Frontal cortex (tissue), 4 donors: Measurements from ENCODE around the gene DEFB129. TPM values are rescaled to one million over a fixed set of nuclear protein-coding genes. Genes with fewer than 3 reads are reported as not detected.
A peak's percentile ranks its signal among the peaks of the same experiment; 100 is the strongest.
"Not testable (repeated sequence)": the region's sequence is repeated elsewhere in the genome, so short reads cannot be mapped to it uniquely, and the experiment has no call there.

Experiments
- DNase-seq, 2 donors: peaks; one replicate each; pipeline ENCODE4 v3.0.0; 2012; ENCODE audit warnings: low spot score in 2 of 2
- FAIRE-seq: peaks from 2 replicates; lab custom pipeline; 2012; peaks lifted over from hg19 to GRCh38; lab: Jason Lieb, UNC
- total RNA-seq: library from RNA; depleted of rRNA; stranded (reverse); fragments of >200 nt; gene quantifications from one replicate; pipeline ENCODE4 v1.2.3, GENCODE V29; 2014
- donor health status: control.
- donor health status: control.
- donor health status: control.

Gene DEFB129
- total RNA-seq, result not detected

- DNase-seq, result no peak
- FAIRE-seq, result no peak
These were observed at the start of gene DEFB129 for GRCh38 chr20:226958-227357. Gene DEFB129 (plus strand): TSS chr20:227258. CDS start chr20:227289, 31 bp downstream.

DNA sequence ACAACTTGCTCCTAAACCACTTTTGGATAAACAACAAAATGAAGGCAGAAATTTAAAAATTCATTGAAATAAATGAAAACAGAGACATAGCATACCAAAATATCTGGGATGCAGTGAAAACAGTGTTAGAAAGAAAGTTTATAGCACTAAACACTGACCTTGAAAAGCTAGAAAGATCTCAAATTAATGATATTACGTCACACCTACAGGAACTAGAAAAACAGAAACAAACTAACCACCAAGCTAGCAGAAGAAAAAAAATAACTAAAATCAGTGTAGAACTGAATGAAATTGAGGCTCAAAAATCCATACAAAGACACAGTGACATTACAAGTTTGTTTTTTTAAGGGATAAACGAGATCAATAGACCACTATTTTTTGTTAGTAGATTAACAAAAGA lies 42.8 kb upstream of the DEFB129 start:
- DNase-seq (no peak), FAIRE-seq (no peak)

GRCh38 chr20:187733-188132 lies 39.3 kb upstream of the DEFB129 start:
- FAIRE-seq (no peak), DNase-seq (no peak)

- no peak for FAIRE-seq
- DNase-seq, result no peak
These were observed 37.4 kb upstream of the DEFB129 start, which contains the start of gene DEFB128 for GRCh38 chr20:189611-190010. Gene DEFB128 (minus strand): TSS chr20:189711. CDS start chr20:189623, 88 bp downstream.

GRCh38 chr20:198225-198624 lies 28.8 kb upstream of the DEFB129 start:
- FAIRE-seq, result no peak
- no peak for DNase-seq

- no peak for FAIRE-seq
- no peak for DNase-seq
These were observed 27.1 kb upstream of the DEFB129 start for GRCh38 chr20:199996-200395.

- not testable (repeated sequence) for DNase-seq, FAIRE-seq
These were observed 23.4 kb upstream of the DEFB129 start for GRCh38 chr20:203630-204029.

DNA sequence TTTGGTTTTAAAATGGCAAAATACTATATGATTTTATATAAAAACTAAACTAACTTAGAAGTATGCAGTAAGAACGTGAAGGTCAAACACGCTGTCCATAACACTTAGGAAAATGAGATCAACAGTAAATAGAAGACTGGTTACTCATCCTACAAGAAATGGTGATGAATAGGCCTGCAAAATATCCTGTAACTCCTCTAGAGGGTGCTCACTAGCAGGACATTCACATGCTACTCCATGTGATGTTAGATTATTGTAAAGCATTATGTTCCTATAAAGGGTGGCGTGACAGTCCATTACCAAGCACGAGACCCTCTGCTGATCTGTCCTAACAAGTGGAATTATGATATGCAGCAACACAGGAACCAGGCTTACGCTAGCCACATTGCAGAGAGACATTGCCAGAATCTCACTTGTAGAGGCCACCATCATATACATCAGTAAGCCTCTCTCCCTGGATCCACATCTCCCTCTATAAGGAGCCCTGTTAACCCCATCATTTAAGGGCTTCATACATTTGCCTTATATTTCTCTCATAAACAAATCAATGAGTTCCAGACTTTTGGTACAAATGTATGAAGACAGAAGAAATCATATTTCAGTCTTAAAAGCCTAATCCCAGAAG lies 18.0 kb upstream of the DEFB129 start:
- peak; percentile 54 for FAIRE-seq
- peak in 1 of 2 donors; percentile 9 for DNase-seq

DNA sequence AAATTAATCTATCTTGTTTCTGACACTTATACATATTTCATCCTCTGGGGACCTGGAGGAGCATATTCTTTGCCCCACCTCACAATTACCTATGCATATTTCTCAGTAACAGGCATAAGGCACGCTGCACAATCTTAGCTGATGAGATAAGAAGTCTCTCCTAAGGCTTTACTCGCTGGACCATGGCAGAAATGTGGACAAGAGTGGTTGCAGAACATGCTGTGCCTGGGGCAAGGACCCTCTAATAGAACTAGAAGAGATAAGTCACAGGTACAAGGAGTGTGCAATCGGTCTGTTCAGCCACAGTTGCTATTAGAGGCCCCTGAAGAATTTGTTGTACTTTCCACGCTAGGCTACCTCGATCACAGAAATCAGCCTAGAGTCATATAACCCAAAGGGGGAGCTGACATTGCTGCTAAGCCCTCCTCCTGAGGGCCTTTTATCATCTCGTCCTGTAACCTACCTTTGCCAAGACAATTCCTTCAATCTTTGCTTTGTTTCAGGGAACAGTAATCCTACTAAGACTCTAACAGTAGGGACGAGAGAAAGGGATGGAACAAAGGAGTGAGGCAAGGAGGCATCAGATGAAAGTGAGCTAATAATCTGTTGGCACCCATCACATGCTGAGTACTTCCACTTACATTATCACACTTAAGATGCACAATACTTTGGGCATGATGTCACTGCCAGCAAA lies 16.1 kb upstream of the DEFB129 start:
- FAIRE-seq, result no peak

DNA sequence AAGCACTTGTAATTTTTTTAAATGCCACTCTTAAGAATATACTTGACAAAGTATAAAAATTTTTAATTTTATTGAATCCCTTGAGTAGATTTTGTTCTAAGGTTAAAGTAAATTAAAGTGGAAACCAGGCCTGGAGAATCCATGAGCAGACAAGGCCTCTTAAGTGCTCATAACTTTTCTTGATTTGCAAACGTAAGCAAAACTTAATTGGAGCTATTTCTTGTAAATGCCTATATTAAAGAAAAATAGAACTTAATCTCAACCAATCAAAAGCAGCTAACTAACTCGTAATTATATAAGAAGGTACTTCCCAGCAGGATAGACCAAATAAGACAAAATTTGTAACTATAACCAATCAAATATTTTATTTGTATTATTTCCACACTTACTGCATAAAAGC lies 12.7 kb upstream of the DEFB129 start:
- no peak for FAIRE-seq
- no peak for DNase-seq

More for the DNA sequence above, 16.1 kb upstream of the DEFB129 start:
- DNase-seq, result no peak

DNA sequence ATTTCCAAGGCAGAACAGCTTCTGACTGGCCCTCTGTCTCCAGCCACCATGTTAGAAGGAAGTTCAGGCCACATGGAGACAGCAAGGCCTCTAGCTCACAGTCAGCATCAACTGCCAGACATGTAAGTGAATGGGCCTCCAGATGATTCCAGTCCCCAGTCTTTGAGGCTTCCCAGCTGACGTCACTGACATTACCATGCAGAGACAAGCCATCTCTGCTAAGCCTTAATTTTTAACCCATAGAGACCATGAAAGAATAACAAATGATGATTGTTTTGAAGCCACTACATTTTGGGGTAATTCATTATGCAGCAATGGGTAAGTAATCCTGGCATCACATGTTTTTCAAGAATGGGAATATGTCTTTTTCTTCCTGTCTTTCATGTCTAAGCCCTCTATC lies 11.3 kb upstream of the DEFB129 start:
- DNase-seq, result no peak
- FAIRE-seq, result no peak

- no peak for DNase-seq
- no peak for FAIRE-seq
These were observed 9.8 kb upstream of the DEFB129 start for GRCh38 chr20:217266-217665.

DNA sequence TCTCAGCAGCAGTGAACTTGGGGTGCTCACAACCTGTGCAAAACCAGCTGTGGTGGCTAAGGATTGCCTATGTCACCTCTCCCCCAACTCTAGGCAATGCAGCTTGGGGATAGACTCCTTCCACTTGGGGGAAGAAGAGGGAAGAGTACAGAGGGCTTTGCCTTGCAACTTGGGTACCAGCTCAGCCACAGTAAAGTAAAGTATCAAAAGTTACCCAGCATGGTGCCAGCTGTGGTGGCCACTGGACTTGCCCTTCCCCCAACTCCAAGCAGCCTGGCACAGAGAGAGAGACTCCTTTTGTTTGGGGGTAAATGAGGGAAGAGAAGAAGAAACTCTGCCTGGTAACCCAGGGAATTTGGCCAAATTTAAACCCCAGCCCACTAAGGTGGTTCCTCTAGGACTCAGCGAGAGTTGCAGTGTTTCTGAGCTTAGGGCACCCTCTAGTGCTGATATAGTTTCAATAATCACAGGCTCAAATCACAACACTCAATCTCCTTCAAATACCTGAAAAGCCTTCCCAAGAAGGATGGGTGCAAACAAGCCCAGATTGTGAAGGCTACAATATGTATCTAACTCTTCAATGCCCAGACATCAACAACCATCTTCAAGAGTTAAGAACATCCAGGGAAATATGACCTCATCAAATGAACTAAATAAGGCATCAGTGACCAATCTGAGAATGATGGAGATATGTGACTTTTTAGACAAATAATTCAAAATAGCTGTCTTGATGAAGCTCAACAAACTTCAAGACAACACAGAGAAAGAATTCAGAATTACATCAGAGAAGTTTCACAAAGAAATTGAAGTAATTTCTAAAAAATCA lies 7.6 kb upstream of the DEFB129 start:
- FAIRE-seq, result no peak
- DNase-seq, result peak in 1 of 2 donors; percentile 6

GRCh38 chr20:221258-221830 lies 5.7 kb upstream of the DEFB129 start:
- FAIRE-seq, result no peak

GRCh38 chr20:225879-226278 lies 1.2 kb upstream of the DEFB129 start:
- not testable (repeated sequence) for FAIRE-seq, DNase-seq

More at GRCh38 chr20:221258-221830, 5.7 kb upstream of the DEFB129 start:
- DNase-seq, result no peak

DNA sequence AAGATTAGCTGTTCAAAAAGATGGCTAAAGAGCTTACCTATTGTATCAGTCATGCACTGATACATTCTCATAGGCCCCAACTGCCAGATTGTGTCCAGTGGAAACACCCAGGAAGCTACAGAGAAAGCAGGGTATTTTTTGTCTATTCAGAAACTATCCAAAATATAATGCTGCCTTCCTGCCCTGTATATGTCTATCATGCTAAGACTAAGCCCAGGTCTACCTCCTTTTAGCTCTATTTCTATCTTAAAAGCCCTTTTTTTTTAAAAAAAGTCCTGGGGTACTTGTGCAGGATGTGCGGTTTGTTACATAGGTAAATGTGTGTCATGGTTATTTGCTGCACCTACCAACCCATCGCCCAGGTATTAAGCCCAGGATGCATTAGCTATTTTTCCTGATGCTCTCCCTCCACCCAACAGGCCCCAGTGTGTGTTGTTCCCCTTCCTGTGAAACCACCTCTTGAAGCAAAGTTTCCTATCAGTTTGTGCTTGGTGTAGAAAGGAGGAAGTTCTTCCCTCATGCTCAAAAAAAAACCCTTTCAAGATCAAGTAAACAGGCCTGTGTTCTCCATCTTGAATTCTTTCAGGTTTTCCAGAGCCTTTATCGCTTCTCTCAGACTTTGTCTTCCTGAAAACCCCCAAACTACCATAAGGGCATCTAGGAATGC lies 514 bp downstream of the DEFB129 start:
- FAIRE-seq (no peak), DNase-seq (no peak)

- DNase-seq, result peak in 1 of 2 donors; percentile 8
- FAIRE-seq, result no peak
These were observed 8.8 kb downstream of the DEFB129 start for GRCh38 chr20:235891-236290.

GRCh38 chr20:237489-237888 lies 10.4 kb downstream of the DEFB129 start:
- peak in 1 of 2 donors; percentile 12 for DNase-seq
- FAIRE-seq, result no peak

GRCh38 chr20:237929-238328 lies 10.9 kb downstream of the DEFB129 start:
- no peak for FAIRE-seq
- DNase-seq, result no peak

- FAIRE-seq (no peak), DNase-seq (no peak)
These were observed 15.8 kb downstream of the DEFB129 start for GRCh38 chr20:242905-243304.
